ENCODE results near the gene AKR1A1.
"Not testable (repeated sequence)": the region's sequence is repeated elsewhere in the genome, so short reads cannot be mapped to it uniquely, and the experiment has no call there.

Gene AKR1A1

DNA sequence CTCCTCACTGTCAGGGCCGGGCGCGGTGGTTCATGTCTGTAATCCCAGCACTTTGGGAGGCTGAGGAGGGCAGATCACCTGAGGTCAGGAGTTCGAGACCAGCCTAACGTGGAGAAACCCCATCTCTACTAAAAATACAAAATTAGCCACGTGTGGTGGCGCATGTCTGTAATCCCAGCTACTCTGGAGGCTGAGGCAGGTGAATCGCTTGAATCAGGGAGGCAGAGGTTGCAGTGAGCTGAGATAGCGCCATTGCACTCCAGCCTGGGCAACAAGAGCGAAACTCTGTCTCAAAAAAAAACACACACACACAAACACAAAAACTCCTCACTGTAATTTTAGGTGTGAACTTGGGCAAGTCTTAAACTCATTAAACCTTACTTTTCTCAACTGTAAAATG, 26.7 kb upstream of the AKR1A1 start:
- DNase-seq: not testable (repeated sequence)

DNA sequence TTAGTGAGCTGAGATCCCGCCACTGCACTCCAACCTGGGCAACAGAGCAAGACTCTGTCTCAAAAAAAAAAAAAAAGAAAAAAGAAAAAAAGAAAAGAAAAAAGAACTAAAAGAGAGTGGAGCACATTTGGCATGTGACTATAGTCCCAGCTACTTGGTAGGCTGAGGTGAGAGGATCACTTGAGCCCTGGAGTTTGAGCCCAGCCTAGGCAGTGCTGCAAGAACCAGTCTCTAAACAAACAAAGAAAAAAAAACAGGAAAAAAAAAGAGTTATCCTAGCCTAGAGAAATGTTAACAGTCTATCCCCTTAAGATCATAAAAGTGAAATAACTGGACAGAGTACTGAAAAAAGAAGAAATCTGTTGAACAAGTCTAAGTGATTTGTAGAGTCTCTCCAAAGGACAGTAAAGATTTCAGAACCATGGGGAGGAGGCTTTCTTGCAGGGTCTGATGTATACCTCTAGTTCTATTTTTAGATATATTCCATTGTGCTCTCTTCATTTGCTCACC, 24.4 kb upstream of the AKR1A1 start:
- DNase-seq: no peak

DNA sequence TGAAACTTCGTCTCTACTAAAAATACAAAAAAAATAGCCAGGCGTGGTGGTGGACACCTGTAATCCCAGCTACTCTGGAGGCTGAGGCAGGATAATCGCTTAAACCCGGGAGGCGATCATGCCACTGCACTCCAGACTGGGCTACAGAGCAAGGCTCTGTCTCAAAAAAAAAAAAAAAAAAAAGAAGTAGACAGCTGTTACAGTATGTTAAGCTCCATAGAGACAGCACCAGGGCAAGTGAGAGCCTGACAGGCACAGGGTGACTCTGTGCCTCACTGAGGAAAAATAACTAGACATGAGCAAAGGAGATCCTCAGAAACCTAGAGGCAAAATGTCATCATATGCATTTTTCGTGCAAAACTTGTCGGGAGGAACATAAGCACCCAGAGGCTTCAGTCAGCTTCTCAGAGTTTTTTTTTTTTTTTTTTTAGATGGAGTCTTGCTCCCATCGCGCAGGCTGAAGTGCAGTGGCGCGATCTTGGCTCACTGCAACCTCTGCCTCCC, 19.9 kb upstream of the AKR1A1 start:
- no peak for DNase-seq

DNA sequence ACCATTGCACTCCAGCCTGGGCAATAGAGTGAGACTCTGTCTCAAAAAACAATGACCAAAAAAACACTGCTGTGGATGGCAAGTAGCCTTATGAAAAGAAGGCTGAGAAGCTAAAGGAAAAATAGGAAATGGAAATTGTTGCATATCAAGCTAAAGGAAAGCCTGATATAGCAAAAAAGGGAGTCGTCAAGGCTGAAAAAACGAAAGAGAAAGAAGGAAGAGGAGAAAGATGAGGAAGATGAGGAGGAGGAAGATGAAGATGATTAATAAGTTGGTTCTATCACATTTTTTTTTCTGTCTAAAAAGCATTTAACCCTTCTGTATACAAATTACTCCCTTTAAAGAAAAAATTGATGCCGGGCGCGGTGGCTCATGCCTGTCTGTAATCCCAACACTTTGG, 18.8 kb upstream of the AKR1A1 start:
- DNase-seq: no peak

DNA sequence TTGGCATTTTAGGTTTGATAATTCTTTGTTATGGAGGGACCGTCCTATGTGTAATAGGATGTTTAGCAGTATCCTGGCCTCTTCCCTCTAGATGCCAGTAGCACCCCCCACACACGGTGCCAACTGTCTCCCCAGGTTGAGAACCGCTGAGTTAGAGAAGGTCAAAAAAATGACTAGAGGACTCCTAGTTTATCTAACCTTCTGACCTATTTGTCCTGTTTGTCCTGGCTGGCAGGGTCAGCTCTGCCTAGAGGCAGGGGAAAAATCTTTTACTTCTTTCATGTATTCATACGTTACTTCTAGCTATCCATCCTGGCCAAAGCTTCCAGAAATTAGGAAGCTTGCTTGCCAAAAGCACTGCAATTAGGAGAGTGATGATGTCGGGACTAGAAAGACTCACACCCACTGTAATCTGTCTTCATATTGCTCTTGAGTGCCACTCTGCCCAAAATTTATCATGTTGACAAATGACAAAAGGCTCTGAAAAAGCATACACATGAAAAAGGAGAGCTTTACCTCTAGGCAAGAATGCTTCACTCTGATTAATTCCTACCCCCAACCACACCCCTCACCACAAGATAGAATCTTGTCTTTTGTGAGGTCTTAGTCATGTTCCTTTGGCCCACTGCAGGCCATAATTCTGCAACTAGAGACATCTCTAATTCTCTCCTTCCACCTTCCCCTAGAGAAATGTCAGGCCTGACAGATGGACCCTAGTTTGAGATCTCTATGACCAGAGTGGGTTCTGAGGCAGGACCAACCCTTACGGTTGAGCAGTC, 14.4 kb upstream of the AKR1A1 start:
- DNase-seq: peak; percentile 42

DNA sequence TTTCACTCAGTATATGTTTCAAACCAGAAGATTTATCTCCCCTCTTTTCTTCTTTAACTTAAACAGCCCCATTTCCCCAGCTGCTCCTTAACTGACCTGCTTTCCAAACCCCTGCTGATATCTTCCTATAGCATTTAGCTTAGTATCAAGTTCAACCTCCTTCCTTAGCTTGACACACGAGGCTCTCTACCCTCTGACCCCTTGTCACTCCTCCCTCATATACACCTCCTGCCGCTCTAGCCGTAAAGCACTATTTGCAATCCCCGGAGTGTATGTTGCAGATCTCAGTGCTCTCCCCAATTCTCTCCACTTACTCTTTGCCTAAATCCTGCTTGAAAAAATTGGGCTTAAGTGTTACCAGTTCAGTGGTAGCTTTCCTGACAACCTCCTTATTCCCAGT, 13.7 kb upstream of the AKR1A1 start:
- DNase-seq: no peak

DNA sequence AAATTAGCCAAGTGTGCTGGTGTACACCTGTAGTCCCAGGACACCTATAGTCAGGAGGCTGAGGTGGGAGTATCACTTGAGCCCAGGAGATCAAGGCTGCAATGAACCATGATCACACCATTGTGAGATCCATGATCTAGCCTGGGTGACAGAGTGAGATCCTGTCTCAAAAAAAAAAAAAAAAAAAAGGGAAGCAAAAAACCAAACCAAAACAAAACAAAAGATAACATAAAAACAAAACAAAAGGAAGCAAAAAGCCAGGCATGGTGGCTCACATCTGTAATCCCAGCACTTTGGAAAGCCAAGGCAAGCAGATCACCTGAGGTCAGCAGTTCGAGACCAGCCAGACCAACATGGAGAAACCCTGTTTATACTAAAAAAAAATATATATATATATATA, 9.4 kb upstream of the AKR1A1 start:
- no peak for DNase-seq

DNA sequence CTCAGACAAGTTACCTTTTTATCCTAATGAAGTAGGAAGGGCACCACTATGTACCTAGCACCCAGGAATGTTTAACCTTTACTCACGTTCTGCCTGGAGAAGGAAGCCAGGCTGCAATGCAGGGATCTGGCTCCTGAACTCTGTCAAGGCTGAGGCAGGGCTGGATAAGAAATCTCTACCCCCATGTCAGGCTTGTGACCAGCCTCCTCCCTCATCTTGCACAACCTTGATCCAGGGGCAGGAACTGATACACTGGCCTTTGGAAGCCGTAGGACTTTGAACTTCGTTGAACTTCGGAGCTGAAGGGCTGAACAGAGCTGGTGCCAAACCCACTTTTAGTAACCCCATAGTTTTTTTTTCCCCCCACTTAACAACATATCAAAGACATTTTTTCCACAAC, 8.0 kb upstream of the AKR1A1 start:
- peak; percentile 17 for DNase-seq

DNA sequence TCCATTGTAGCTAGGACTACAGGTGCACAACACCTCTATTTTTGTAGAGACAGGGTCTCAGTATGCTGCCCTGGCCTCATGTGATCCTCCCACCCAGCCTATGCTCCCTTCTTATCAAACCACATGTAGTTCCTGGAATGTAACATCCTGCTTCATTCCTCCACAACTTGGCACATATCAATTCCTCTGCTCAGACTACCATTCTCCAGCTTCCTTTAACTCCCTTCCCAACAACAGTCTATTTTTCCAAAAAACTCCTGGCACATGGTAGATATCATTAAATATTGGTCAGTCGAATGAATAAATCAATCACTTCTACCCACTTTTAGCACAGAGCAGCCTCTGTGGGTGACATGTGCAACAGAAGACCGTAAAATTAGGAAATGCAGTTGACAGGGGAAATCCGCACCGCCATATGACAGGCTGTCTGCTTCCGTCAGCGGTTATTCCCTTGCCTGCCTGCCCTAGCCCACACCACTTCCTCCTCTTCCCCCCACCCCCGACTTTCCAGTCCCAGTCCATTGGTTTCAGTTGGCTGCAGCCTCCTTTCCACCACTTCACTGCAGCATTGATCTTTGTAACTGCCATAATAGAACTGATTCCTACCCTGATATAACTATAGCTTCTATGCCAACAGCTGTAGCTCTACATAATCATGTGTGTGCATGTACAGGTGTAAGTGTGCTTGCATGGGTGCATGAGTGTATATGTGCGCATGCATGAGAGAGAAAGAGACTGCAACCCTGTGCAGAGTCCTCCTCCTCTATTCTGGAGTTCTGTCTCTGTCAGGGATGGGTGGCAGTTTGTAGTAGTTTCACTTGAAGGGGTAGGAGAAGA, 6.8 kb upstream of the AKR1A1 start:
- peak; percentile 89 for DNase-seq

DNA sequence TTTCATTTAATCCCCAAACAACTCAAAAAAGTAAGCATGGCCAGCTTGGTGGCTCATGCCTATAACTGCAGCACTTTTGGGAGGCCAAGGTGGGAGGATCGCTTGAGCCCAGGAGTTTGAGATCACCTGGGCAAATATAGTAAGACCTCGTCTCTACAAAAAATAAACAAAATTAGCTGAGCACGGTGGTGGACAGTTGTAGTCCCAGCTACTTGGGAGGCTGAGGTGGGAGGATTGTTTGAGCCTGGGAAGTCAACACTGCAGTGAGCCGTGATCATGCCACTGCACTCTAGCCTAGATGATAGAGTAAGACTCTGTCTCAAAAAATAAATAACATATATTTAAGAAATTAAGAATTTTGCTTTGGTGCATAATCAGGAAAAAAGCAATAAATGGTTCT, 6.1 kb upstream of the AKR1A1 start:
- DNase-seq: no peak

DNA sequence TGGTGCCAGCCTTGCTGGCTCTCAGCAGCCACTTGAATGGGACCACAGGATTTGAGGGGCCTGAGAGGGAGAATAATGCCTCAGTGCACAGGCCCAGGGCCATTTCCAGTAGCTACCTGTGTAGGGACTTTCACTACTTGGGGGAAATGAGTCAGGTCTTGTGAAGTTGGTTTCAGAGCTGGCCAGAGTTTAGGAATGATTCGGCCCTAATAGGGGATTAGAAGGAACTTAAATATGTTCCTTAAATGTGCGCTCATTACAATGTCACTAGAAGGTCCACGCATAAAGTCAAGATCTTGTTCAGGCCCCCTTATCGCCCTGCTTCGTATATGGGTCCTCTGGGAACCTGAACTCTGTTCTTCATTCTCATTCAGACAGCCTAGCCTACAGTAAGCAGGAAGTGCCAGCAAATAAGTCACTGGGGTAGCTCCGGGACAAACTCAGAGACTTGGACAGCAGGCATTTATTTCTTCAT, 5.6 kb upstream of the AKR1A1 start:
- DNase-seq: no peak

DNA sequence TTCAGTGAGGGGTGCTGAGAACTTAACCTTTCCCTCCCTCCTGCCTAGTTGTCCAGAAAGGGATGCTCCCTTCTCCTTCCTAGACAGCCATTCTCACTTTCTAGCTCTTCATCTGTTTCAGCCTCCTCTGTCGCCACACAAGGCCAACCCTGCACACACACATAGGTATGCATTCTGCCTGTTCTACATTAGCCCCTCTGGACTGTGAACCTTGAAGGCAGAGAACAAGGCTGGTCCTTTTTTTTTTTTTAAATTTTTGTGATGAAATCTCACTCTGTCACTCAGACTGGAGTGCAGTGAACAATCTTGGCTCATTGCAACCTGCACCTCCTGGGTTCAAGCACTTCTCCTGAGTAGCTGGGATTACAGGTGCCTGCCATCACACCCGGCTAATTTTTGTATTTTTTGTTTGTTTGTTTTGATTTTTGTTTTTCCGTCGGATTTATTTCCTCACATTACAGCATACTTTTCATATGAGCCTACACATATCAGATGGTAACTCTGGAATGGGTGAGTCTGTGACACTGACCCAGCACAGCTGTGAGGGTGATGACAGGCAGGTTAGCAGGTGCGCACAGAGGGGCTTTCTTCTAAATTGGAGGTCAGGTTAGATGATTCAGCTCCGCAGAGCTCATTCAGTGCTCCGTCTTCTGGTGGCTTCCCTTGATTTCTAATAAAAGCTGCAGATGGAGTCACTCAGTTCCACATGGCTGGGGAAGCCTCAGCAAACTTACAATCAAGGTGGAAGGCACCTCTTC, 4.9 kb upstream of the AKR1A1 start:
- no peak for DNase-seq

DNA sequence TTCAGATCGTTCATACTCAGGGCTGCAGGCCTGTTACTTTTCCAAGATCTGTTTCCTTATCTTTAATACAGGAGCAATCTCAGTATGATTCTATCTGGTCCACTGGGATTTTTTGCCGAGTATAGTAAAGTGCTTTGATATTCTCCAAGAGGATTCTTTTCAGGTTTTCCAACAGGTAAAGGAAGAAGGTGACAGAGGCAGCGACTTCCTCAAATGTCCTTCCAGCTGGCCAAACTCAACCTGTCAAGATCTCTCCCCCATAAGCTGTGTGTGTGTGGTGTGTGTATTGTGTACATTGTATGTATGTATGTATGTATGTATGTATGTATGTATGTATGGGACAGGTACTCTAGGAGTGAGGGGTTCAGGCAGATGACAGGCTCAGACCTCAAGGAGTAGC, 1.1 kb downstream of the AKR1A1 start:
- no peak for DNase-seq

DNA sequence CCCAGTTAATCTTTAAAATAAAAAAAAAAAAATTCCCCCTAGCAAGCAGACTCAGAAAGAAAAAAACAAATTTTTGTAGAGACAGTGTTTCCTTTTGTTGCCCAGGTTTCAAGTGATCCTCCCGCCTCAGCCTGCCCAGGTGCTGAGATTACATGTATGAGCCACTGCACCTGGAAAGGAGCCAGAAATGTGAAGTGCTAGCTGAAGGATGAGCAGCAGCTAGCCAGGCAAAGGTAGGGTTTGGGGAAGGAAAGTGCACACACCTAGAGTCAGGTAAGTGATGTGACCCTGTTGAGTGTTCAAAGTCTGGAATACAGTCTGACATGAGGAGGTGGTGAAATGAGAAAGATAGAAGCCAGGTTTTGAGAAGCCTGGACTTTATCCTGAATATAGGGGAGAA, 1.7 kb downstream of the AKR1A1 start:
- DNase-seq: no peak

DNA sequence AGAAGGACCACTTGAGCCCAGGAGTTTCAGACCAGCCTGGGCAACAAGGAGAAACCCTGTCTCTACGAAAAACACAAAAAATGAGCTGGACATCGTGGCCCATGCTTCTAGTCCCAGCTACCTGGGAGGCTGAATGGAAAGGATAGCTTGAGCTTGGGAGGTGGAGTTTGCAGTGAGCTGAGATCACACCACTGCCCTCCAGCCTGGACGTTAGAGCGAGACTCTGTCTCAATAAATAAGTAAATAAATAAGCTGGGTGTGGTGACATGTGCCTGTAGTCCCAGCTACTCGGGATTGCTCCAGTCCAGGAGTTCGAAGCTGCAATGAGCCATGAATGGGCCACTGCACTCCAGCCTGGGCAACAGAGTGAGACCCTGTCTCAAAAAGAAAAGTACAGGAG, 3.6 kb downstream of the AKR1A1 start:
- DNase-seq: no peak

DNA sequence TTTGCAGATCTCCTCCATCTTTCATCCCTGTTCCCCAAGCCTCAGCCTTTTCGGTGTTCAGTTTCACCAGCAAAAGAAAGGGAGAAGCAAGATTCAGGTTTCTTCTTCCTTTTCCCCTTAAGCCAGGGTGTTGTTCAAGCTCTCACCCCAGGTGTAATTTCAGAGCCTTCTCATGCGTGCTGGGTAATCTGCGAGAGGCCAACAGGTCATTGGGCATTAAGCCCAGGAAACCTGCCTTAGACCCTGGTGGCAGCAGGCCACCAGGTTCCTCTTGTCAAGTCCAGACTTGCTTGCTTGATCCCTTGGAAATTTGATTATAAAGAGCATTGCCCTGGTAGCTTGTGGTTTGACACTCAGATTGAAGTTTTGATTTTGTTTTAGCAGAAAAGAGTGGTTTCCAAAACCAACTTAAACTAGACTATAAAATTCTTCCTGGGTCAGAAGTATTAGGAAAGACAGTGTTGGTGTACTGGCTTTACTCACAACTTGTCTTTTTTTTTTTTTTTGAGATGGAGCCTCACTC, 6.9 kb downstream of the AKR1A1 start:
- DNase-seq: no peak

DNA sequence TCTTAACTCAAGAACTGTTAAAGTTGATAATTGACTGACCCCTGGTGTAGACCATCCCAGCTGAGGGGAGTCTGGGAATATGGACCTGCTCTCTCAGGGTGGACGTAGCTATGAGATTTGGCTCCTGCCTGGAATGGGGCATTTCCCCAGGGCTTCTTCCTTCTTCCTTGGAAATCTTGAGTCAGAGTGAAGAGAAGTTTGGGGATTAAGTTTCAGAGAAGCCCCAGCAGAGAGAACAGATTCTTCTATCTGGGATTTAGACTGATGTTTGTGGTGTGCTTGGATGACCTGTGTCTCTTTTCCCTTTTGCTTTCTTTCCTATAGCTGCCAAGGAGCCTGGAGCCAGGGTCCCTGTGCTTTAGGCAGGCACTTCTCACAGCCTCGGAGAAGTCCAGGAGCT, 13.2 kb downstream of the AKR1A1 start:
- no peak for DNase-seq

DNA sequence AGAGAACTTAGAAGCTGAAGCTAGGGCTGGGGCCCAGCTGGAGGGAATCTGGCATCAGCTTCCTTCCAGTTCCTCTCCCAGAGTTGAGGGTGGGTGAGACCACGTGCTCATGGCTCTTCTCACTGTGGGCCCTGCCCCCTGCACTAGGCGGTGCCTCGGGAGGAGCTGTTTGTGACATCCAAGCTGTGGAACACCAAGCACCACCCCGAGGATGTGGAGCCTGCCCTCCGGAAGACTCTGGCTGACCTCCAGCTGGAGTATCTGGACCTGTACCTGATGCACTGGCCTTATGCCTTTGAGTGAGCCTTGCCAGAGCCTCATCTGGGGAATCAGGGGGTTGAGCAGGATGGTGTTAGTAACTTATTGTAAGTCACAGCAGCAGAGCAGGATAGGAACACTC, 16.1 kb downstream of the AKR1A1 start:
- DNase-seq: peak; percentile 51

DNA sequence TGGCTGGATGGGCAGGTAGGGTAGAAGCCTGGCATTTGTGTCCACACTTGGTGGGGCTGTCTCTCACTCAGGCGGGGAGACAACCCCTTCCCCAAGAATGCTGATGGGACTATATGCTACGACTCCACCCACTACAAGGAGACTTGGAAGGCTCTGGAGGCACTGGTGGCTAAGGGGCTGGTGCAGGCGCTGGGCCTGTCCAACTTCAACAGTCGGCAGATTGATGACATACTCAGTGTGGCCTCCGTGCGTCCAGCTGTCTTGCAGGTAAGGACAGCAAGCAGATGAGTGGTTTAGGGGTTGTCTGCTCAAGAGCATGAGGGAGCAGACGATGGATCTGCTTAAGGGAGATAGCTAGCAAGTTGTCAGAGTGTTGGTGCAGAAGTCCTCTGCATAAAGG, 17.3 kb downstream of the AKR1A1 start:
- no peak for DNase-seq

DNA sequence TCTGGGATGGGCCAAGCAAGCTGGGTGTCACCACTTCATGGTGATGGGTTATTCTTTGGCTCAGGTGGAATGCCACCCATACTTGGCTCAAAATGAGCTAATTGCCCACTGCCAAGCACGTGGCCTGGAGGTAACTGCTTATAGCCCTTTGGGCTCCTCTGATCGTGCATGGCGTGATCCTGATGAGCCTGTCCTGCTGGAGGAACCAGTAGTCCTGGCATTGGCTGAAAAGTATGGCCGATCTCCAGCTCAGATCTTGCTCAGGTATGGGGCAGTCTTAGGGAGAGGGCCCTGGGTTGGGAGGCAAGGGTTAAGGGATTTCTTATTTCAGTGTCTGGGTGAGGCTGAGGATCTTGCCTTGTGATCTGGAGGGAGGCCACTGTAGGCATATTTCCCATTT, 17.8 kb downstream of the AKR1A1 start:
- no peak for DNase-seq

DNA sequence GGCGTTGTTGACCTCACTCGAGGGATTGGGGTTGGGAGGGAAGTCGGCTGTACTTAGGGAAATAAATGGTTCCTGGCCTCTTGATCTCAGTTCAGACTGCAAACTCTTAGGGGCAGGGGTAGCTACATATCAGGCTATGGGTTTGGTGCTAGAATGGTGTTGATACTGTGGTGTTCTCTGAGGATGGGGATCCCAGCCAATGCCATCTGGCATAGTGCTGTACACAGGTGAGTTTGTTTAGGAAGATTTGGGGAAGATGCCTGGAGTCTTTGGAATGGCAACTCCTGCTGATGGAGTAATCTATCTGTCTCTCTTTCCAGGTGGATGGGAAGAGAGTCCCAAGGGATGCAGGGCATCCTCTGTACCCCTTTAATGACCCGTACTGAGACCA, 18.9 kb downstream of the AKR1A1 start:
- DNase-seq: no peak

DNA sequence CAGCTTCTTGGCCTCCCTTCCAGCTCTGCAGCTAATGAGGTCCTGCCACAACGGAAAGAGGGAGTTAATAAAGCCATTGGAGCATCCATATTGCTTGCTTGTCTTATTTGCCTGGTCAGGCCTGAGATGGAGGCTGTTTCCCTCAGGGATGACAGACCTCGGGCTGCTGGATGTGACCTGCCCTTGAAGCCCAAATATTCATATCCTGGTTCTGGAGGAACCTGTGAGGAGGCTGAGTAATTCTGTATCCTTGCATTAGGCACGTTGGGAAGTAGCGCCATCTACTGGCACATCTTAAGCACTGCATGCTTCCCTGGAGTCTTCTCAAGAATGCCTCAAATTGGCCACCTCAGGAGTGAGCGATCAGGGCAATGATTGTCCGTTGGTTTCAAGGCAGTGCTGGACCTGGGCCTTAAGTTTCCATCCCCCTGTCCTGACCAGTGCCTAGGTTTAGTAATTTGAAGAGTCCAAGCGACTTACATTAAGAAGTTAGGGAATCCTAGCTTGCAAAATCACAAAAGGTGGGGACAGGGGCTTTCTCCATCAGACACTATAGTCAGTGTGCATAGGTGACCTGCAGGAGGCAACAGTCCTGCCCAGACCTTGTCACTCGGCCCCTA, 19.4 kb downstream of the AKR1A1 start:
- peak; percentile 85 for DNase-seq
